HG03571 (cell line): ENCODE measurements around the gene LY86.

Experiments used
- ATAC-seq: cut with Tn5 transposase; IDR thresholded peaks from one replicate; pipeline ENCODE4 v1.9.1; 2021; ENCODE audit not compliant: unreplicated experiment

Gene LY86

GRCh38 chr6:6678811-6679210 is 90.3 kb downstream of the LY86 start:
- no peak for ATAC-seq

GRCh38 chr6:6679633-6680032 is 91.1 kb downstream of the LY86 start:
- no peak for ATAC-seq

- ATAC-seq, result no peak
Measured at GRCh38 chr6:6680526-6680925, 92.0 kb downstream of the LY86 start.

- ATAC-seq, result no peak
Measured at GRCh38 chr6:6681075-6681849, 92.7 kb downstream of the LY86 start.

- ATAC-seq, result no peak
Measured at GRCh38 chr6:6682225-6682624, 93.7 kb downstream of the LY86 start.

GRCh38 chr6:6683969-6684833 is 95.7 kb downstream of the LY86 start:
- ATAC-seq, result peak; percentile 93

- ATAC-seq, result no peak
Measured at GRCh38 chr6:6685249-6686040, 96.9 kb downstream of the LY86 start.

- ATAC-seq, result no peak
Measured at GRCh38 chr6:6686176-6686575, 97.7 kb downstream of the LY86 start.

GRCh38 chr6:6686748-6687601 is 98.5 kb downstream of the LY86 start:
- ATAC-seq, result no peak

GRCh38 chr6:6688283-6688682 is 99.8 kb downstream of the LY86 start:
- ATAC-seq, result no peak

- no peak for ATAC-seq
Measured at GRCh38 chr6:6688951-6689350, 100.4 kb downstream of the LY86 start.

GRCh38 chr6:6689400-6690143 is 101.1 kb downstream of the LY86 start:
- ATAC-seq, result no peak

- ATAC-seq, result no peak
Measured at GRCh38 chr6:6690144-6690483, 101.6 kb downstream of the LY86 start.

- ATAC-seq, result no peak
Measured at GRCh38 chr6:6694368-6694780, 105.9 kb downstream of the LY86 start.

- no peak for ATAC-seq
Measured at GRCh38 chr6:6694825-6695624, 106.5 kb downstream of the LY86 start.

- ATAC-seq, result no peak
Measured at GRCh38 chr6:6695625-6696276, 107.2 kb downstream of the LY86 start.

GRCh38 chr6:6696867-6697531 is 108.5 kb downstream of the LY86 start:
- no peak for ATAC-seq

GRCh38 chr6:6697620-6698019 is 109.1 kb downstream of the LY86 start:
- no peak for ATAC-seq
